ENCODE data around the gene STRN4.
"Not testable (repeated sequence)": the region's sequence is repeated elsewhere in the genome, so short reads cannot be mapped to it uniquely, and the experiment has no call there.

STRN4 gene

DNA sequence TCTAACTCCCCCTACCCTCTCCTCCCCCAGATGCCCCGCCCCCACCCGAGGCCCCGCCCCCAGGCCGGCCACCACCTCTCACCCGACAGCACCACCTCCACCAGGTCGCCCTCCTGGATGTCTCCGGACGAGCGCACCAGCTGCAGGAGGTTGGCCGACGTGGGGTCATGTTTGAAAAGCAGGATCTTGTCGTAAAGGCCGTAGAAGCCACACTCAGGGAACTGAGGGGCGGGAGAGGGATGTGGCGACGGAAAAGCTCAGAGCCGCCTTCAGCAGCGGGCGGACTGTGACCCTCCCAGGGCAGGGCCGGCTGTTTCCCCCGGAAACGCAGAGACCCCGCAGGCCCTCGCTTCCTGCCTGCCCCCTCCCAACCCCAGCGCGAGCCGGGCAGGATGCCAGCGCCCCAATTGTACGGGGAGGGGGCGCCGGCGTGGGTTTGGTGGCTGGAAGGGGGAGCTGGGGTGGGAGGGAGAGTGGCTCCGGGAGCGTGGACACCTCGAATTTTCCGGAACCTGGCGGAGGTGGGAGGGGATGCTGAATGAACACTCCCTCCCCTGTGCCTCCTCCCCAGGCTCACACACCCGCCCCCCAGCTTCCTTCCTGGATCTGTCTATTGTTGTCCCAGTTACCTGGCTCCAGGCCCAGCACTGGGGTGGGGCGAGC, 32.3 kb downstream of the STRN4 start:
- DNase-seq (ENCODE audit: low spot score): peak; percentile 85

DNA sequence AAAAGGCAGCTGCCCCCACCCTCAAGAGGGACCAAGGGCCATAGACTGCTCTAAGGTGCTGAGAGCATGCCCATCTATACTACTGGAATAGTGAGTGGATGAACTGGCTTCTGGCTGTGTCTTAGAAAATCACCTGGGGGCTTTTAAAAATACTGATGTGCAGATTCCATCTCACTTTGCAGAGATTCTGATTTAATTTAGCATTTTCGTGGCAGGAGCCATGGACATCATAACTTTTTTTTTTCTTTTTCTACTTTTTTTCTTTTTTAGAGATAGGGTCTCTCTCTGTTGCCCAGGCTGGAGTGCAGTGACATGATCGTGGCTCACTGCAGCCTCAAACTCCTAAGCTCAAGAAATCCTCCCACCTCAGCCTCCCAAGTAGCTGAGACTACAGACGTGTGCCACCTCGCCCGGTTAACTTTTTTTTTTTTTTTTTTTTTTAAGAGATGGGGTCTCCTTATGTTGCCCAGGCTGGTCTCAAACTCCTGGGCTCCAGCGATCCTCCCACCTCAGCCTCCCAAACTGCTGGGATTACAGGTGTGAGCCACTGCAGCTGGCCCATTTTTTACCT, 33.4 kb downstream of the STRN4 start:
- DNase-seq (ENCODE audit: low spot score): not testable (repeated sequence)

DNA sequence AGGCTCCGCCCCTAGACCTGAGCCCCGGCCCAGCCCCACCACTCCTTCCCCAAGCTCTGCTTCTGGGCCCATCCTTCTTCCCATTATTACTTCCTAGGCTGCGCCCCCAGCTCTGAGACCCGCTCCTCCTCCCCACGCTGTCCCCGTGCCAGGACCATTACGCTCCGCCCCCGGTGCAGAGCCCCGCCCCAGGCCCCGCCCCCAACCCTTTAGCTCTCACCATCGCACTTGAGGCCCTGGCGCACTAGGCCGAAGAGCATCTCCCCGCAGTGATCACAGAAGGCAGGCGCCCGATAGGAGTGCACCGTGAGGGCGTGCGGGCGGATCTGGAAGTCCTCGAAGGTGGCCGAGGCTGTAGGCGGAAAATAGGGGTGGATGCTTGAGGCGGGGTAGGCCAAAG, 35.6 kb downstream of the STRN4 start:
- DNase-seq (ENCODE audit: low spot score): peak; percentile 66

DNA sequence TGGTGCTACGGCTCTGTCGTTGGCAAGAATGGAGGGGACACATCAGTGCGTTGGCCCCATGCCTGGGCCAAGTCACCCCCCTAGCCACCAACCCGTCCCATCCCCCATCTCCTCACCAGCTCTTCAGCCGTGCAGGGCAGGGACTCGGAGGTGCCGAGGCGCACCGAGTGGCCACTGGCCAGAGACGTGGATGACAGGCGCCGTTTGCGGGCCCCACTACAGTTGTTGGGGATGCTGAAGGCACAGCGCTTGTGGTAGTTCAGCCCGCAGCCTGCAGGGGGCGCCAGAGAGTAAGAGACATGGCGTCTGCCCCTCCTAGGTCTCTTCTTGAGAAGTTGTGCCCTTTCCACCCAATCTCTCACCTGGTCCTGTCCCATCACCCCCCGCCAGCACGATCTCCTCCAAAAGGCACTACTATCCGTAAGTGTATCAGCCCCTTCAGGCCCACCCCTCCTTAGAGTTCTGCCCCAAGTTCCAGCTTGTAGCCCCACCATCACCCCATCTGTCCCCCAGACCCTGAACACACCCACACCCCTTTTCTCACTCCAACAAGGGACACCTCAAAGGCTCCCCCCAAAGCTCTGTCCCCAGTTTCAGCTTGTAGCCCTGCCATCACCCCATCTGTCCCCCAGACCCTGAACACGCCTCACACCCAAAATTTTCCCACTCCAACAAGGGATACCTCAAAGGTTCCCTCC, 41.7 kb downstream of the STRN4 start:
- DNase-seq (ENCODE audit: low spot score): peak; percentile 85

DNA sequence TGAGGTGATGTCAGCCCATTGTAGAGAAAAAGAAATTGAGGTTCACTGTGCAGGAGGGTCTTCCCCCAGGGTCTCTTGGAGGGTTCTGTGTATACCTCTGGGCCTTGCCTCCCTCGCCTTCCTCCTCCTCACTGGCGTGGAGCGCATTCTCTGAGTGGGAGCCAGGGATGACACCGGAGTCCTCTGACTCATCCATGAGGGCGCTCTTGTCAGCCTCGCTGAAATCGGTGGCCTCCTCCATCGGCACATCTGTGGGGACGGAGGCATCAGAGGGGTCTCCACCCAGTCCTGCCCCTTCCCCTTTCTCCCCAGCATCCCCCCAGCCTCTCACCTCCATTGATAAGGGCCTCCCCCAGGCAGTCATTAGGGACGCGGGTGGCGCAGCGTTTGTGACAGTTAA, 45.5 kb downstream of the STRN4 start:
- DNase-seq (ENCODE audit: low spot score): no peak

DNA sequence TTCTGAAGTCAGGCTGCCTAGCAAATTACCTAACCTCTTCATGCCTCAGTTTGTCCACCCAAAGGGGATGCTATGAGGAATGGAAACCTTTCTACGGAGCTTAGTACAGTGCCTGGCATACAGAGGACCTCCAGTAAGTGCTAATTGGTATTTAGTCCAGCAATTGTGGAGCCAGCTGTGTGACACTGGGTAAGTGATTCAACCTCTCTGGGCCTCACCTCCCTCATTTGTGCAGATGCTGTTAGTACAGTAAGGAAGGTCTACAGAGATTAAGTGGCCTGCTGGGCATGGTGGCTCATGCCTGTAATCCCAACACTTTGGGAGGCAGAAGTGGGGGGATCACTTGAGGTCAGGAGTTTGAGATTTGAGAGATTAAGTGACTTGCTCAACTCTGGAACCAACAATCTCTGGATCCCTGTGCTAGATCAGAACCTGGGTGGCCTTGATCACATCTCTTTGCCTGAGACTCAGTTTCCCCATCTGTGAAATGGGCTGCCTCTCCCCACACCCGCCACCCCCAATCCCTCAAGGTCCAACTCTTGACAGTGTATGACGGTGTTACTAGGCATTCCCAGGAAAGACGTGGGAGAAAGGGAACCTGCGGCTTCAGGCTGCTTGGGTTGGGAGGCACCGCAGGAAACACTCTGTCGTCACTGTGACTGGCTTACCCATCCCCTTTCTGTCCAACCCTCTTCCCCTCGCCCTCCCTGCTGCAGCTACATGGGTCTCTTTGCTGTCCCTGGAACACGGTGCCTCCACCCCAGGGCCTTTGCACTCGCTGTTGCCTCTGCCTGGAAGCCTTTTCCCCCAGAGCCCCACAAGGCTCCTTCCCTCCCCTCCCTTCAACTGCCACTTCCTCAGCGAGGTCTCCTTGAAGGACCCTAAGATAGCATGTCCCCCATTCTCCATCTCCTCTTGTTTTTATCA, 47.6 kb downstream of the STRN4 start:
- no peak for DNase-seq (ENCODE audit: low spot score)

DNA sequence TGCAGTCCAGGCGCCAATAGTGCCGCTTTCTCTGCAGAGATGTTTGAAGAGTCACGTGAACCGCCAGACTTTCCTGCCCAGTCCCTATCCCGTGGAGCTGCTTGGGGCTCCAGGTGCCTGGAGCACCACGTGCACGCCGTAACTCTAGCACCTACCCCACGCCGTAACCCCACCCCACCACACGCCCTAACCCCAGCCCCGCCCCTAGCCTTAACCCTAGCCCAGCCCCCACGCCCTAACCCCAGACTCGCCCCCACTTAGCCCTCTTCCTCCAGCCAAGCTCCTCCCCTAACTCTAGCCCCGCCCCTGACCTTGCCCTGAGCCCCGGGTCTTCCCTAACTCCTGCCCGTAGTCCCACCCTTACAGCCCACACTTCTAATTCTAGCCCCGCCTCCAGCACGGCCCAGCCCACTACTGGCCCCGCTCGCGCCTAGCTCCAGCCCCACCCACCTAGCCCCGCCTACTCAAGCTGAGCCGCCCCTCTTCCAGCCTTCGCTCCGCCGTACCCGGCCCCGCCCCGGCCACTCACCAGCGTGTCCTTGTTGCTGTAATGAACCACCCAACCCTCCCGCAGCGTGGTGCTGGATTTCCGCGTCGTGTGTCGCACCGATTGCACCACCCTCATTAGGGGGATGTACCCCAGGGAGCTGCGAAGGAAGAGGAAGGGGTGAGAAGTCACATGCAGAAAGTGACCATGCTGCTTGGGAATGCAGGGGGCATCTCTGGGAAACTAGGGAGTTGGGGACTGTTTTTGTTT, 48.9 kb downstream of the STRN4 start:
- peak; percentile 97 for DNase-seq (ENCODE audit: low spot score)

DNA sequence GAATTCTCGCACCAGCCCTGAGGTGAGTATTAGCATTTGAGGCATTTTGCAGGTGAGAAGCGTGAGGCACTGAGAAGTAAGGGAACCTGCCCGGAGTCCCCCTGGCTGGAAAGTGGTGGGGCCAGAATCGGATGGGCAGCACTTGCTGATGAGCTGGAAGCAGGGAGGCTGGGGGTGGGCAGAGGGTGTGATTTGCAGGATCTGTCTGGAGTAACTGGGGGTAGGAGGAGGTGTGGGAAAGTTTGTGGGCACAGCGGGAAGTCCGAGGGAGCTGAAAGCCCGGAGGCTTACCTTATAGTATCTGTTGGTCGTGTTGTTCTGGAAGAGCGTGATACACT, 49.4 kb downstream of the STRN4 start:
- DNase-seq (ENCODE audit: low spot score): no peak

DNA sequence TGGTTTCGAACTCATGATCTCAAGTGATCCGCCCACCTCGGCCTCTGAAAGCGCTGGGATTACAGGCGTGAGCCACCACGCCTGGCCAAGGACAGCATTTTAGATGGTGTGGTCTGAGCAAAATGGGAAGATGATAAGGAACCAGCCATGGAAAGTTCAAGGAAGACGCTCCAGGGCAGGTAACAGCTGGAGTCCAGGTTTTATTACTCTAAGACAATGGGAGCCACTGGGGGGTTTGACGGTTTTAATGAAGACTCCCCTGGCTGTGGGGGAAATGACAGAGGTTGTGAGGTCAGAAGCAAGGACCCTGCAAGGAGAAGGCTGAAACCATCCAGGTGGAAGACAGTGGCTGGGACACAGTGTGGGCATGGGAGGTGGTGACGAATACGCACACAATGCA, 50.2 kb downstream of the STRN4 start:
- DNase-seq (ENCODE audit: low spot score): no peak

DNA sequence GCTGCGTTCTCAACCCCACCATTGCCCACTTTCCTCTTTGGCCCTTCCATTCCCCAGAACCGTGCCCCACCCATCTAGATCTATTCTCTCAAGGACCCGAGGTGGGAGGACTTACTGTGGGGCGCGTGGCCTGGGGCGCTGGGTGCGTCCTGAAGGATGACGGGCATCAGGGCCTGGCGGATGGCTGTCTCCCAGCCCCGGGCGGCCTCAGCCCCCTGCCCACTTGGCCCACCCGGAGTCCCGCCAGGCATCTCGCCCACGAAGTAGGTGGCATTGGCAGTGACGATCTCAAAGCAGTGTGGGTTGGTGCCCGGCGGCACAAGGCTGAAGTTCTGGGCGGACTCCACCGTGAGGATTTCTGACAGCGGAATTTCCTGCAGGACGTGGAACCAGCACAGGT, 52.5 kb downstream of the STRN4 start:
- DNase-seq (ENCODE audit: low spot score): no peak

DNA sequence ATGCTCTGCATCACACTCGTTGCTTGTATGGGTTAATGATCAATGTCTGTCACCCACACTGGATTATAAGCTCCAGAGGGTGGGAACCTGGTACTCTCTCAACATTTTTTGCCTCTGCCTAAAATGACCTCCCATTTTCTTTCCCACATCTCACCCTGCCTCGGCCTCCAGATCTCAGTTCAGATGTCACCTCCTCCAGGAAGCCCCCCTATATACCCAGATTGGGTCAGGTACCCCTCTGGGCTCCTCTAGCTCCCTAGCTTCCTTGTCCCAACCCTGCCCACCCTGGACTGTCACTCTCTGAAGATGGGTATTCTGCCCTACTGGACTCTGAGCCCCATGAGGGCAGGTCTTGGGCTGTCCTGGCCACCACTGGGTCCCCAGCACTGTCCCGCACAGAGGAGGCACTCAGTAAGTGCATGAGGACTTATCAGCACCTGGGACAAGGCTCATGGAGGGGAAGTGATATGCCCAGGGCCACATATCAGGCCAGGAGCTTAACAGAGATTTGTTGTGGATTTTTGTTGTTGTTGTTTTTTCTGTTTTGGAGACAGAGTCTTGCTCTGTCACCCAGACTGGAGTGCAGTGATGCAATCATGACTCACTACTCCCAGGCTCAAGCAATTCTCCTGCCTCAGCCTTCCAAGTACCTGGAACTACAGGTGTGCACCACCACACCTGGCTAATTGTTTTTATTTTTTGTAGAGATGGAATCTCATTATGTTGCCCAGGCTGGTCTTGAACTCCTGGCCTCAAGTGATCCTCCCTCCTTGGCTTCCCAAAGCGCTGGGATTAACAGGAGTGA, 53.1 kb downstream of the STRN4 start:
- no peak for DNase-seq (ENCODE audit: low spot score)

DNA sequence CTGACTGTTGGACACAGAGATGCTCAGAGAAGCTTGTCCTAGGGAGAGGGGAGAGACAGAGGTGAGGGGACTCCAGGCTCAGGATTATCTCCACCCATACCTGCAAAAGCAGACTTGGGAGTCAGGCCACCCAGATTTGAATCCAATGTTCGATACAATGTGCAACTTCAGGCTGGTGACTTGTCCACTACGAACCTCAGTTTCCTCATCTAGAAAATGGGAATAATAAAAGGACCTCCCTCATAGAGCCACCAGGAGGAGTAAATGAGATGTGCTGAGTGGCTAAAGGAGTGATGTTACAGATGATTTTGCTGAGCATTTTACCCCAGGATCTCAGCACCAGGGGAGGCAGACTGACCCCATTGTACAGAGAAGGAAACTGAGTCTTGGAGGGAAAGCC, 54.3 kb downstream of the STRN4 start:
- no peak for DNase-seq (ENCODE audit: low spot score)

DNA sequence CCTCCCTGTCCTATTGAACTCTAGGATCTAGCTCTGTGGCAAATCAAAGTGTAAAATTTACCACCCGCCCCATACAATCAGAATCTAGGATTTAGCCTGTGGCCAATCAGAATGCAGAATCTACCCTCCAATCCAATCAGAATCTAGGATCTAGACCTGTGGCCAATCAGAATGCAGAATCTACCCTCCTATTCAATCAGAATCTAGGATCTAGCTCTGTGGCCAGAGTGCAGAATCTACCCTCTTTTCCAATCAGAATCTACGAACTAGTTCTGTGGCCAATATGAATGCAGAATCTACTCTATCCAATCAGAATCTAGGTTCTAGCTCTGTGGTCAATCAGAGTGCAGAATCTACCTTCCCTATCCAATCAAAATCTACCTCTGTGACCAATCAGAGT, 55.1 kb downstream of the STRN4 start:
- no peak for DNase-seq (ENCODE audit: low spot score)

DNA sequence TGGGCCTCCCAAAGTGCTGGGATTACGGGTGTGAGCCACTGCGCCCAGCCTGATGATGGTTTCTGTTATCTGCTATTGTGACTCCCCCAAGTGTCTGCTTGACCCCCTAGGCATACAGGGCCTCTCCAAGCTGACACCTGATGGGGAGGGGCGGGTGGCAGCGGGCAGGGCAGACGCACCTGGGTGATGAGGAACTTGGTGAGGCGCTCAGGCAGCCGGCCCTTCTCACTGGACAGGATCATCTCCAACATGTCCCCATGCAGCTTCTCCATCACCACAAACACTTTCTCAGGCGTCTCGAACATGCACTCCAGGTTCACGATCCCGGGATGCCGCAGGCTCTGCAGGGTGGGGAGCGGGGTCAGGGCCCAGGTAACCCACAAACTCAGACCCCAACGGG, 56.9 kb downstream of the STRN4 start:
- DNase-seq (ENCODE audit: low spot score): no peak

DNA sequence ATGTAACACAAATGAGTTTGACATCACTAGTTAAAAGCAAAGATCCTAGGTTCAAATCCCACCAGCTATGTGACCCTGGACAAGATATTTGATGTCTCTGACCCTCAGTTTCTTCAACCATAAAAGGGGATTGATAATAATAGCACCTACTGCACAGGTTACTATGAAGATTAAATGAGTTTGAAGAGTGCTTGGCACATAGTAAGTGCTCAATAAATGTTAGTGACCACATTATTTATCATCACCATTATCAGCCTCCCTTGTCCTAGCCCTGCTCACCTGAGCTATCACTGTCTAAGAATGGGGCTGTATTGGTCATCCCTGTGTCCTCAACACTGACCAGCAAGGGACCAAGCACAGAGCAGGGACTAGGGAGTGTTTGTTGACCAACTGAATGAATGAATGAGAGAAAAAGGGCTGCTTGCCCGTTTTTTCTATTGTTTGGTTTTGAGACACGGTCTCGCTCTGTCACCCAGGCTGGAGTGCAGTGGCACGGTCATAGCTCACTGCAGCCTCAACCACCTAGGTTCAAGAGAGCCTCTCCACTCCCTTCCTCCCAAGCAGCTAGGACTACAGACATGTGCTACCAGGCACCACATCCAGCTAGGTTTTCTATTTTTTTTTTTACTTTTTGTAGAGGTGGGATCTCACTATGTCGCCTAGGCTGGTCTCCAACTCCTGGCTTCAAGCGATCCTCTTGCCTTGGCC, 58.7 kb downstream of the STRN4 start:
- DNase-seq (ENCODE audit: low spot score): no peak

DNA sequence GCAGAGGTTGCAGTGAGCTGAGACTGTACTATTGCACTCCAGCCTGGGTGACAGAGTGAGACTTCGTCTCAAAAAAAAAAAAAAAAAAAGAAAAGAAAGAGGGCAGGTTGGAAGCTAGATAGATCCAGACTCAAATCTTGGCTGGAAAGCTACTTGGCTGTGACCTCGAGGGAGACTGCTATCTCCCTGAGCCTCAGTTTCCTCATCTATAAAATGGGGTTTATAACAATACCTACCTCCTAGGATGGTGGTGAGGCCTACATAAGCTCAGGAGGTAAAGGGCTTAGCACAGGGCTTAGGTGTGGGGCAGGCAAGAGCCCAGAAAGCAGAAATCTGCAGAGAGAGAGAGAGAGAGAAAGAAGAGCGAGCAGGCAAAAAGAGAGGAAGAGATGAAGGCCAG, 61.1 kb downstream of the STRN4 start:
- DNase-seq (ENCODE audit: low spot score): no peak

DNA sequence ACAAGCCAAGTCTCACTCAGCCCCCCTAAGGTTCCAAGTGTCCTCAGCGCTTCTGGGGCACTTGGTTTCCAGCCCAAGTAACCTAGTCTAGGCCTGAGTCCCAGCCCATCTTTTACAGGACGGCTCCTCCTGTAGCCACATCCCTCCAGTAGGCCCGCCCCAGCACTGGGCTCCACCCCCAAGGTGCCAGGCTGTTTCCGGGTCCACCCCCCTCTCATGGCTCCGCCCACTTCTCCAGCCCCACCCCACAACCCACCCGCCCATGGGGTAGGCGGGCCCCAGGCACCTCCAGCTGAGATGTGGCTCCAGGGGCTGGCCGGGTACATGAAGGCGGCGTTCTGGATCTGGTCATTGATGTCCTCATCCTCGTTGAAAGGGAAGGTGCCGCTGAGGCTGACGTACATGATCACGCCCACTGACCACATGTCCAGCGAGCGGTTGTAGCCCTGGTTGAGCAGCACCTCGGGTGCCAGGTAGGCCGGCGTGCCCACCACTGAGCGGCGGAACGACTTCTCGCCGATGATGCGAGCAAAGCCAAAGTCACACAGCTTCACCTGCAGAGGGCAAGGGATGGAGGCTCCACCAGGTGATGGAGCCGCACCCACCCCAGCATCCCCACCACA, 68.0 kb downstream of the STRN4 start:
- peak; percentile 64 for DNase-seq (ENCODE audit: low spot score)

DNA sequence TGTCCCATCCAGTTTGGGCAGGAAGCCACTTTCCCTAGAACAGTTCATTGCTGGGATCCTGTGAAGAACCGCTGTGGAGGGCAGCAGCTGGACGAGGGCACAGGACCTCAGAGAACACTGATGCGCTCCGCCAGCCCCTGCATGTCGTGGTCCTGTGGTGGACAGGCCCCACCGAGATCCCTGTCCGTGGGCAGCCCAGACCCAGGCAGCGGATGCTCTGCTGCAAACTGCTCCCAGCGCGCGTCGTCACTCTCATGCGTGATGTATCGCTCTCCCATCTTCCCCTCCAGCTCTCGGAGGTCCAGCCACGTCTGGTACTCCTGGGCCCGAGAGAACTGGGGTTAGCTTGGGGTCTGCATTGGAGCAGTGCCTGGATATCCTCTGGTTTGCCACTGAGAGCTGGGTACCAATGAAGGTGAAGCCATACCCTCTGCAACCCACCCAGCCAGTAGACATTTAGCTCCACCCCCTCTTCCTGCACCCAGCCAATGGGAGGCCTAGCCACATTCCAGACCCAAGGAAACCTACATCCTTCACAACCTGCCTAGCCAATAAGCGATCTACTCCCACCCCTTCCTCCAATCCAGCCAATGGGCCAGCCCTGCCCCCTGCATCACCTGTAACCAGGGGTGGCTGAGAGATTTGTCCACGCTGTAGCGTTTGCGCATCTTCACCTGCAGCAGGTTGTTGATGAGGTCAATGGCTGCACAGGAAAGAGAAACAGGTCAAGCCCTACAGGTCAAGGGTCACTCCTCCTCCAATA, 71.7 kb downstream of the STRN4 start:
- peak; percentile 57 for DNase-seq (ENCODE audit: low spot score)

DNA sequence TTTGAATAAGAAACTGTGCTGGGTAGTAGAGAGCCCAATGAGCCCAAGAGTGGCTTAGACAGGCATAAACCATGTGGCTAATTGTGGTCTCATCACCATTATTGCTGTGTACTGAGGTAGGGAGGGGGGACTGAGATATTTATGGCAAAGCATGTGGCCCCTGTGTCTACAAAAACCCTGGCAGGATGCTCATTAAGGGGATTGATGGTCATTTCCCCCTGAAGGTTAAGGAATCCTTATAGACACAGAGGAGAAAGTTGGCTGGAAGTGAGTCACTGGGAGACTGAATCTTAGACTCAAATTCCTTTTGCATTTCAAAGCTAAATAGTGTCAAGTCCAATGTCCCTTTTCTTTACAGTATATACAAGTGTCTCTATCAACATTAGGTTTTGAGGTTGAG, 75.4 kb downstream of the STRN4 start:
- no peak for DNase-seq (ENCODE audit: low spot score)
